ENCODE results near the gene KMT2B. TPM values are rescaled to one million over a fixed set of nuclear protein-coding genes. Genes with fewer than 3 reads are reported as not detected.

KMT2B gene
- total RNA-seq, 1 experiment from 2014 or later, result 10.8 TPM

DNA sequence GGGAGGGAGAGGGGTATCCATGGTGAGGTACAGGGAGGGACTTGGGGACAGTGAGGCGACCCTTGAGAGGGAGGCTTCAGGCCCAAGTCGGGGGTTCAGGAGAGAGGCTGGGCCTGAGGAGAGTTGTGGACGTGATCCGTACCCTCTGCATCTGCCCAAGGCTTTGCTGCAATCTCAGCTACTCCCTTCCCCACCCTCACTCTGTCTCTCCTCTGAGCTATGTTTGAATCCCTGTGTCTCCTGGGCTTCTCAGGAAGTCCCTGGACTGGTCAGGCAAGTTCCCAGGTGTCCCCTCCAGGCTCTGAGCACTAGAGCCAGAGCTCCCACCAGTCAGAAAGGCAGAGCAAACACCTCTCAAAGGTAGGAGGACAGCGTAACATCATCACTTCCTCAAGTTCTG, 32.4 kb downstream of the KMT2B start:
- no peak for TF ChIP-seq EZH2 (IDR thresholded peaks at IDR 0.05; ENCODE audit: low read length, unreplicated experiment)
- no peak for TF ChIP-seq EZH2phosphoT487 (IDR thresholded peaks at IDR 0.05; ENCODE audit: borderline replicate concordance, low read length)
- TF ChIP-seq, protein P1, sequence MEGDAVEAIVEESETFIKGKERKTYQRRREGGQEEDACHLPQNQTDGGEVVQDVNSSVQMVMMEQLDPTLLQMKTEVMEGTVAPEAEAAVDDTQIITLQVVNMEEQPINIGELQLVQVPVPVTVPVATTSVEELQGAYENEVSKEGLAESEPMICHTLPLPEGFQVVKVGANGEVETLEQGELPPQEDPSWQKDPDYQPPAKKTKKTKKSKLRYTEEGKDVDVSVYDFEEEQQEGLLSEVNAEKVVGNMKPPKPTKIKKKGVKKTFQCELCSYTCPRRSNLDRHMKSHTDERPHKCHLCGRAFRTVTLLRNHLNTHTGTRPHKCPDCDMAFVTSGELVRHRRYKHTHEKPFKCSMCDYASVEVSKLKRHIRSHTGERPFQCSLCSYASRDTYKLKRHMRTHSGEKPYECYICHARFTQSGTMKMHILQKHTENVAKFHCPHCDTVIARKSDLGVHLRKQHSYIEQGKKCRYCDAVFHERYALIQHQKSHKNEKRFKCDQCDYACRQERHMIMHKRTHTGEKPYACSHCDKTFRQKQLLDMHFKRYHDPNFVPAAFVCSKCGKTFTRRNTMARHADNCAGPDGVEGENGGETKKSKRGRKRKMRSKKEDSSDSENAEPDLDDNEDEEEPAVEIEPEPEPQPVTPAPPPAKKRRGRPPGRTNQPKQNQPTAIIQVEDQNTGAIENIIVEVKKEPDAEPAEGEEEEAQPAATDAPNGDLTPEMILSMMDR (conservative IDR thresholded peaks at IDR 0.05; ENCODE audit: low read depth, low read length), result no peak
- H3K79me2 ChIP-seq (ENCODE audit: low read length), result peaks cover 26% of the 10 kb centered on the region

GRCh38 chr19:35751839-35752745, 34.3 kb downstream of the KMT2B start:
- Histone ChIP-seq H4K20me1 (ENCODE audit: low read length) (no peaks in the 10 kb centered on the region), H3K79me2 (ENCODE audit: low read length) (peaks cover 13% of the 10 kb centered on the region), H3K27ac (ENCODE audit: low read length) (no peak overlapping the region), H3K4me1 (ENCODE audit: insufficient read depth, low read length) (peaks cover 13% of the 10 kb centered on the region), H3K4me2 (ENCODE audit: low read length) (no peak overlapping the region), H3K9me3 (ENCODE audit: low read length) (no peaks in the 10 kb centered on the region), H3K36me3 (ENCODE audit: low read depth, low read length) (no peaks in the 10 kb centered on the region), H3K9me2 (replicated peaks; ENCODE audit: low read length) (no peaks in the 10 kb centered on the region), H3F3A (ENCODE audit: low read length, unreplicated experiment) (peaks cover 2% of the 10 kb centered on the region), H2AFZ (ENCODE audit: low read length) (no peak overlapping the region), H3K27me3 (ENCODE audit: low read length) (no peaks in the 10 kb centered on the region), H3K4me3 (ENCODE audit: low read length) (no peak overlapping the region), H3K9ac (ENCODE audit: low read length) (no peak overlapping the region)
- intact Hi-C loops (cut with micrococcal nuclease), result no loop called here
- BruUV-seq (replicated peaks), result no TSS peak
- TF ChIP-seq EZH2phosphoT487 (IDR thresholded peaks at IDR 0.05; ENCODE audit: borderline replicate concordance, low read length), result no peak
- TF ChIP-seq, protein P1 (conservative IDR thresholded peaks at IDR 0.05; ENCODE audit: low read depth, low read length), result no peak
- TF ChIP-seq EZH2 (IDR thresholded peaks at IDR 0.05; ENCODE audit: low read length, unreplicated experiment), result no peak
- no peak for ATAC-seq
- ChIA-PET CTCF (no interaction called here), POLR2A (ENCODE audit: unreplicated experiment) (no interaction called here)
- no peak for DNase-seq

More for the DNA sequence above, 32.4 kb downstream of the KMT2B start:
- no peaks in the 10 kb centered on the region for H3K36me3 ChIP-seq (ENCODE audit: low read depth, low read length)
- no peaks in the 10 kb centered on the region for H3F3A ChIP-seq (ENCODE audit: low read length, unreplicated experiment)
- H3K9ac ChIP-seq (ENCODE audit: low read length), result no peak overlapping the region
- no peaks in the 10 kb centered on the region for H3K9me3 ChIP-seq (ENCODE audit: low read length)
- POLR2A ChIA-PET (ENCODE audit: unreplicated experiment), result no interaction called here
- no peak overlapping the region for H3K4me3 ChIP-seq (ENCODE audit: low read length)
- CTCF ChIA-PET, result no interaction called here
- no TSS peak for BruUV-seq (replicated peaks)
- peak; percentile 6 for DNase-seq
- peaks cover 18% of the 10 kb centered on the region for H3K4me1 ChIP-seq (ENCODE audit: insufficient read depth, low read length)
- ATAC-seq, result no peak
- no peak overlapping the region for H2AFZ ChIP-seq (ENCODE audit: low read length)
- H3K9me2 ChIP-seq (replicated peaks; ENCODE audit: low read length), result no peaks in the 10 kb centered on the region
- H4K20me1 ChIP-seq (ENCODE audit: low read length), result no peaks in the 10 kb centered on the region
- intact Hi-C loops (cut with micrococcal nuclease), result no loop called here
- no peaks in the 10 kb centered on the region for H3K27me3 ChIP-seq (ENCODE audit: low read length)
- peak overlapping the region; percentile 97; the same call in 1 of the 2 replicates for H3K4me2 ChIP-seq (ENCODE audit: low read length)
- no peak overlapping the region for H3K27ac ChIP-seq (ENCODE audit: low read length)

DNA sequence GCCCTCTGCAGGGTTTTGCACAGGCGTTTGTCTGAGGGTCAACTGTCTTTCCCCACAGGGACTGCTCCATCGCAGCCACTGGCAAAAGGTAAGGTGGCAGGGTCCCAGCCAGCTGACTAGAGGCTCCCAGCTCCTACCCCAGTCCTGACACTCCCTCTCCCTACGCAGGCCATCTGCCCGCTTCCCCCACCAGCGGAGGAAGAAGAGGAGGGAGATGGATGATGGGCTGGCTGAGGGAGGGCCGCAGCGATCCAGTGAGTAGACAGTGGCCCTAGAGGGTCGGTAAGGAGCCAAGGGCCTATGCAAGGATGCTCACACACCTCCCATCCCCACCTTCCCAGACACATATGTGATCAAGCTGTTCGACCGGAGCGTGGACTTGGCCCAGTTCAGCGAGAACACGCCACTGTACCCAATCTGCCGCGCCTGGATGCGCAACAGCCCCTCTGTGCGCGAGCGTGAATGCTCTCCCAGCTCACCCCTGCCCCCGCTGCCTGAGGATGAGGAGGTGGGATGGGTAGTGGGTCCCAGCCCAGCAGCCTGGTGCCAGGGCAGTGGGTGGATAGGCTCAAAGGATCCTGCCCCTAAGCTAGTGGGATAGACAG, 35.0 kb downstream of the KMT2B start:
- POLR2A ChIA-PET (ENCODE audit: unreplicated experiment), result no interaction called here
- H3K79me2 ChIP-seq (ENCODE audit: low read length), result peaks cover 13% of the 10 kb centered on the region

More for the DNA sequence above, 35.0 kb downstream of the KMT2B start:
- Histone ChIP-seq H3F3A (ENCODE audit: low read length, unreplicated experiment) (peaks cover 3% of the 10 kb centered on the region), H3K27ac (ENCODE audit: low read length) (no peak overlapping the region), H3K4me1 (ENCODE audit: insufficient read depth, low read length) (peaks cover 15% of the 10 kb centered on the region), H3K4me3 (ENCODE audit: low read length) (no peak overlapping the region), H3K4me2 (ENCODE audit: low read length) (no peak overlapping the region), H3K9ac (ENCODE audit: low read length) (no peak overlapping the region), H3K27me3 (ENCODE audit: low read length) (no peaks in the 10 kb centered on the region), H4K20me1 (ENCODE audit: low read length) (no peaks in the 10 kb centered on the region), H3K36me3 (ENCODE audit: low read depth, low read length) (no peaks in the 10 kb centered on the region), H3K9me2 (replicated peaks; ENCODE audit: low read length) (no peaks in the 10 kb centered on the region), H2AFZ (ENCODE audit: low read length) (no peak overlapping the region), H3K9me3 (ENCODE audit: low read length) (no peaks in the 10 kb centered on the region)
- no TSS peak for BruUV-seq (replicated peaks)
- no peak for TF ChIP-seq EZH2 (IDR thresholded peaks at IDR 0.05; ENCODE audit: low read length, unreplicated experiment)
- no peak for TF ChIP-seq EZH2phosphoT487 (IDR thresholded peaks at IDR 0.05; ENCODE audit: borderline replicate concordance, low read length)
- TF ChIP-seq, protein P1 (conservative IDR thresholded peaks at IDR 0.05; ENCODE audit: low read depth, low read length), result no peak
- ATAC-seq (no peak), DNase-seq (no peak)
- CTCF ChIA-PET, result no interaction called here
- intact Hi-C loops (cut with micrococcal nuclease), result no loop called here

All from PC-3 (cell line).